ENCODE data around the gene SRD5A1.

SRD5A1 gene

DNA sequence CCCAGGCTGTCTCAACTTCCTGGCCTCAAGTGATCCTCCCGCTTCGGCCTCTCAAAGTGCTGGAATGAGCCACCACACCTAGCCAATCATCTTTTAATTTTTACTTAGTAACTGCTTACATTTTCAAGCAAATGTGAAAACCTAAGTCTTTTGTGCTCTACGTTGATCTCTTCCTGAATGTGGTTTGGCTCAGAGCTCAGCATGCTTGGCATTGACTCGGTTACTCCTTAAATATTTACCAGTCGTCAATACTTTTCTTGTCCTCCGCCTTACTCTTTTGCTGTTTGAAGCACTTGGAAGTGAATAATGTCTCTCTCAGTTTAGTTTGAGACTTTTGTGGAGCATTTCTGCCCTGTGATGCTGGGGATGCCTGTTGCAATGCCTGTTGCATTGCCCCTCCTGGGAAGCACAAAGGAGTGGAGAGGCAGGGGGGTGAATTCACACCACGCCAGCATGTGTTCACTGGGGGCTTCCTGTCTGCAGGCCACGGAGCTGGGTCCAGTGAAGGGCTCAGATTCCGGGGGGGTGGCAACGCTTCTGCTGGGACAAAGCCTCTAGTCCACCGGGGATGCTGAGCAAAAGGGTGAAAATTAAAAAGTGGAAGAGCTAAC lies 66.9 kb downstream of the SRD5A1 start:
- no peak overlapping the region for H2AK5ac ChIP-seq (ENCODE audit: low read depth, low read length)
- H3K4me2 ChIP-seq (ENCODE audit: insufficient read depth, low read length, poor library complexity, severe bottlenecking), result no peak overlapping the region
- H2BK5ac ChIP-seq (ENCODE audit: low read length), result no peak overlapping the region
- H3K4me3 ChIP-seq (ENCODE audit: low read length in 2 of 2), result no peak overlapping the region
- H3K14ac ChIP-seq (ENCODE audit: low read length), result no peak overlapping the region
- peaks cover 12 to 21% of the 10 kb centered on the region in 2 donors for H3K4me1 ChIP-seq (ENCODE audit: control insufficient read depth in 2 of 2, insufficient read depth in 1 of 2, low read depth in 1 of 2, low read length in 2 of 2)
- no peak overlapping the region for H2BK120ac ChIP-seq (ENCODE audit: low read depth, low read length)
- peaks cover 0 to 6% (median 0%) of the 10 kb centered on the region in 3 experiments for H3K27me3 ChIP-seq (ENCODE audit: control insufficient read depth in 3 of 3, insufficient read depth in 3 of 3, low read depth in 1 of 3, low read length in 3 of 3)
- H3K79me1 ChIP-seq (ENCODE audit: low read depth, low read length), result no peaks in the 10 kb centered on the region
- peak overlapping the region; percentile 48 for H3K18ac ChIP-seq (ENCODE audit: low read length)
- H4K91ac ChIP-seq (ENCODE audit: low read depth, low read length, poor library complexity), result no peak overlapping the region
- H3K23ac ChIP-seq (ENCODE audit: low read depth, low read length, poor library complexity), result no peak overlapping the region
- no peak overlapping the region for H3K9ac ChIP-seq (ENCODE audit: low read depth, low read length, poor library complexity)
- H3K36me3 ChIP-seq (replicated peaks in 1 of 2; ENCODE audit: control insufficient read depth in 2 of 2, insufficient read depth in 2 of 2, low read length in 2 of 2), result no peaks in the 10 kb centered on the region
- DNase-seq (ENCODE audit: low spot score), result no peak
- H3K4ac ChIP-seq (ENCODE audit: low read length), result no peak overlapping the region
- peaks cover 0 to 3% of the 10 kb centered on the region in 2 donors for H3K9me3 ChIP-seq (replicated peaks in 1 of 2; ENCODE audit: control insufficient read depth in 2 of 2, insufficient read depth in 1 of 2, low read depth in 1 of 2, low read length in 2 of 2)
- no peak overlapping the region for H2BK12ac ChIP-seq (ENCODE audit: low read length)
- H2BK15ac ChIP-seq (ENCODE audit: low read length), result no peak overlapping the region
- no peak overlapping the region for H4K8ac ChIP-seq (ENCODE audit: low read depth, low read length)
- no peak overlapping the region for H3K27ac ChIP-seq (replicated peaks; ENCODE audit: low read length)
- WGBS, 2 donors (ENCODE audit: extremely low coverage in 2 of 2, insufficient read length in 2 of 2, insufficient replicate concordance in 1 of 2), result no CpG with 5 or more reads among the region's 11 CpGs
- peak overlapping the region; percentile 68 for H2AFZ ChIP-seq (ENCODE audit: low read length)

GRCh38 chr5:6700685-6701355 lies 67.6 kb downstream of the SRD5A1 start:
- H3K27me3 ChIP-seq (ENCODE audit: control insufficient read depth in 3 of 3, insufficient read depth in 3 of 3, low read depth in 1 of 3, low read length in 3 of 3), result peaks cover 0 to 6% (median 0%) of the 10 kb centered on the region in 3 experiments
- H3K23ac ChIP-seq (ENCODE audit: low read depth, low read length, poor library complexity), result peak overlapping the region; percentile 44
- no peak overlapping the region for H4K8ac ChIP-seq (ENCODE audit: low read depth, low read length)
- WGBS, 2 donors (ENCODE audit: extremely low coverage in 2 of 2, insufficient read length in 2 of 2, insufficient replicate concordance in 1 of 2), result no CpG with 5 or more reads among the region's 12 CpGs
- H2AK5ac ChIP-seq (ENCODE audit: low read depth, low read length), result peak overlapping the region; percentile 14
- no peaks in the 10 kb centered on the region for H3K79me1 ChIP-seq (ENCODE audit: low read depth, low read length)
- peaks cover 12 to 21% of the 10 kb centered on the region in 2 donors for H3K4me1 ChIP-seq (ENCODE audit: control insufficient read depth in 2 of 2, insufficient read depth in 1 of 2, low read depth in 1 of 2, low read length in 2 of 2)
- peaks cover 0 to 3% of the 10 kb centered on the region in 2 donors for H3K9me3 ChIP-seq (replicated peaks in 1 of 2; ENCODE audit: control insufficient read depth in 2 of 2, insufficient read depth in 1 of 2, low read depth in 1 of 2, low read length in 2 of 2)
- H2AFZ ChIP-seq (ENCODE audit: low read length), result peak overlapping the region; percentile 68
- H3K4ac ChIP-seq (ENCODE audit: low read length), result no peak overlapping the region
- DNase-seq (ENCODE audit: low spot score), result no peak
- H3K4me2 ChIP-seq (ENCODE audit: insufficient read depth, low read length, poor library complexity, severe bottlenecking), result no peak overlapping the region
- no peak overlapping the region for H2BK5ac ChIP-seq (ENCODE audit: low read length)
- no peak overlapping the region for H3K9ac ChIP-seq (ENCODE audit: low read depth, low read length, poor library complexity)
- H3K14ac ChIP-seq (ENCODE audit: low read length), result peak overlapping the region; percentile 2
- H3K36me3 ChIP-seq (replicated peaks in 1 of 2; ENCODE audit: control insufficient read depth in 2 of 2, insufficient read depth in 2 of 2, low read length in 2 of 2), result no peaks in the 10 kb centered on the region
- H2BK15ac ChIP-seq (ENCODE audit: low read length), result peak overlapping the region; percentile 83
- H4K91ac ChIP-seq (ENCODE audit: low read depth, low read length, poor library complexity), result no peak overlapping the region
- H3K27ac ChIP-seq (replicated peaks; ENCODE audit: low read length), result no peak overlapping the region
- H3K4me3 ChIP-seq (ENCODE audit: low read length in 2 of 2), result no peak overlapping the region
- H2BK12ac ChIP-seq (ENCODE audit: low read length), result peak overlapping the region; percentile 41
- H3K18ac ChIP-seq (ENCODE audit: low read length), result peak overlapping the region; percentile 65
- H2BK120ac ChIP-seq (ENCODE audit: low read depth, low read length), result no peak overlapping the region

GRCh38 chr5:6701491-6701890 lies 68.3 kb downstream of the SRD5A1 start:
- Histone ChIP-seq H4K8ac (ENCODE audit: low read depth, low read length) (no peak overlapping the region), H3K4me1 (ENCODE audit: control insufficient read depth in 2 of 2, insufficient read depth in 1 of 2, low read depth in 1 of 2, low read length in 2 of 2) (peaks cover 12 to 21% of the 10 kb centered on the region in 2 donors), H3K4me3 (ENCODE audit: low read length in 2 of 2) (no peak overlapping the region), H3K18ac (ENCODE audit: low read length) (peak overlapping the region; percentile 65), H3K4ac (ENCODE audit: low read length) (no peak overlapping the region), H3K9me3 (replicated peaks in 1 of 2; ENCODE audit: control insufficient read depth in 2 of 2, insufficient read depth in 1 of 2, low read depth in 1 of 2, low read length in 2 of 2) (peaks cover 0 to 3% of the 10 kb centered on the region in 2 donors), H3K9ac (ENCODE audit: low read depth, low read length, poor library complexity) (no peak overlapping the region), H3K36me3 (replicated peaks in 1 of 2; ENCODE audit: control insufficient read depth in 2 of 2, insufficient read depth in 2 of 2, low read length in 2 of 2) (no peaks in the 10 kb centered on the region), H3K27me3 (ENCODE audit: control insufficient read depth in 3 of 3, insufficient read depth in 3 of 3, low read depth in 1 of 3, low read length in 3 of 3) (peaks cover 0 to 6% (median 0%) of the 10 kb centered on the region in 3 experiments), H3K27ac (replicated peaks; ENCODE audit: low read length) (no peak overlapping the region), H3K79me1 (ENCODE audit: low read depth, low read length) (no peaks in the 10 kb centered on the region), H4K91ac (ENCODE audit: low read depth, low read length, poor library complexity) (no peak overlapping the region), H2AK5ac (ENCODE audit: low read depth, low read length) (no peak overlapping the region), H2BK120ac (ENCODE audit: low read depth, low read length) (no peak overlapping the region), H2BK15ac (ENCODE audit: low read length) (no peak overlapping the region), H3K4me2 (ENCODE audit: insufficient read depth, low read length, poor library complexity, severe bottlenecking) (peak overlapping the region; percentile 14), H2AFZ (ENCODE audit: low read length) (peak overlapping the region; percentile 68), H3K23ac (ENCODE audit: low read depth, low read length, poor library complexity) (peak overlapping the region; percentile 44), H3K14ac (ENCODE audit: low read length) (no peak overlapping the region), H2BK5ac (ENCODE audit: low read length) (no peak overlapping the region), H2BK12ac (ENCODE audit: low read length) (no peak overlapping the region)
- WGBS, 2 donors (ENCODE audit: extremely low coverage in 2 of 2, insufficient read length in 2 of 2, insufficient replicate concordance in 1 of 2), result no CpG with 5 or more reads among the region's 12 CpGs
- DNase-seq (ENCODE audit: low spot score), result no peak

GRCh38 chr5:6702633-6703032 lies 69.4 kb downstream of the SRD5A1 start:
- Histone ChIP-seq H3K9me3 (replicated peaks in 1 of 2; ENCODE audit: control insufficient read depth in 2 of 2, insufficient read depth in 1 of 2, low read depth in 1 of 2, low read length in 2 of 2) (peaks cover 0 to 3% of the 10 kb centered on the region in 2 donors), H3K18ac (ENCODE audit: low read length) (no peak overlapping the region), H4K91ac (ENCODE audit: low read depth, low read length, poor library complexity) (no peak overlapping the region), H2BK120ac (ENCODE audit: low read depth, low read length) (no peak overlapping the region), H4K8ac (ENCODE audit: low read depth, low read length) (no peak overlapping the region), H3K9ac (ENCODE audit: low read depth, low read length, poor library complexity) (no peak overlapping the region), H2AK5ac (ENCODE audit: low read depth, low read length) (no peak overlapping the region), H2AFZ (ENCODE audit: low read length) (no peak overlapping the region), H2BK5ac (ENCODE audit: low read length) (no peak overlapping the region), H3K4me3 (ENCODE audit: low read length in 2 of 2) (no peak overlapping the region), H3K79me1 (ENCODE audit: low read depth, low read length) (no peaks in the 10 kb centered on the region), H2BK15ac (ENCODE audit: low read length) (no peak overlapping the region), H3K27ac (replicated peaks; ENCODE audit: low read length) (no peak overlapping the region), H2BK12ac (ENCODE audit: low read length) (no peak overlapping the region), H3K4ac (ENCODE audit: low read length) (no peak overlapping the region), H3K4me2 (ENCODE audit: insufficient read depth, low read length, poor library complexity, severe bottlenecking) (no peak overlapping the region), H3K23ac (ENCODE audit: low read depth, low read length, poor library complexity) (no peak overlapping the region), H3K36me3 (replicated peaks in 1 of 2; ENCODE audit: control insufficient read depth in 2 of 2, insufficient read depth in 2 of 2, low read length in 2 of 2) (no peaks in the 10 kb centered on the region), H3K4me1 (ENCODE audit: control insufficient read depth in 2 of 2, insufficient read depth in 1 of 2, low read depth in 1 of 2, low read length in 2 of 2) (peaks cover 12 to 21% of the 10 kb centered on the region in 2 donors), H3K27me3 (ENCODE audit: control insufficient read depth in 3 of 3, insufficient read depth in 3 of 3, low read depth in 1 of 3, low read length in 3 of 3) (peaks cover 0 to 6% (median 0%) of the 10 kb centered on the region in 3 experiments), H3K14ac (ENCODE audit: low read length) (no peak overlapping the region)
- no CpG with 5 or more reads among the region's 6 CpGs for WGBS, 2 donors (ENCODE audit: extremely low coverage in 2 of 2, insufficient read length in 2 of 2, insufficient replicate concordance in 1 of 2)
- DNase-seq (ENCODE audit: low spot score), result no peak
